GM21515 (cell line): ENCODE data around the gene PCNP.
"Not testable (repeated sequence)": the region's sequence is repeated elsewhere in the genome, so short reads cannot be mapped to it uniquely, and the experiment has no call there.

Experiments used
- ATAC-seq: cut with Tn5 transposase; IDR thresholded peaks from one replicate; pipeline ENCODE4 v1.9.1; 2021; ENCODE audit not compliant: unreplicated experiment

PCNP gene

GRCh38 chr3:101573449-101574387, at the start of gene PCNP:
PCNP (plus strand) TSS chr3:101574180; CDS start chr3:101574216, 36 bp downstream.
- ATAC-seq = peak; percentile 89

- no peak for ATAC-seq
Observed at GRCh38 chr3:101527441-101527840, 46.5 kb upstream of the PCNP start.

- no peak for ATAC-seq
Observed at GRCh38 chr3:101527906-101528305, 46.1 kb upstream of the PCNP start.

- ATAC-seq = no peak
Observed at GRCh38 chr3:101529816-101530685, 43.9 kb upstream of the PCNP start.

GRCh38 chr3:101530686-101531047, 43.3 kb upstream of the PCNP start:
- ATAC-seq = no peak

GRCh38 chr3:101531473-101532086, 42.4 kb upstream of the PCNP start:
- no peak for ATAC-seq

GRCh38 chr3:101532783-101533602, 41.0 kb upstream of the PCNP start:
- ATAC-seq = no peak

- no peak for ATAC-seq
Observed at GRCh38 chr3:101533603-101533968, 40.4 kb upstream of the PCNP start.

GRCh38 chr3:101535221-101535620, 38.8 kb upstream of the PCNP start:
- ATAC-seq = no peak

GRCh38 chr3:101536266-101536665, 37.7 kb upstream of the PCNP start:
- no peak for ATAC-seq

GRCh38 chr3:101536955-101537354, 37.0 kb upstream of the PCNP start:
- ATAC-seq = not testable (repeated sequence)

- no peak for ATAC-seq
Observed at GRCh38 chr3:101542957-101543356, 31.0 kb upstream of the PCNP start.

GRCh38 chr3:101544161-101544850, 29.7 kb upstream of the PCNP start:
- no peak for ATAC-seq

- ATAC-seq = no peak
Observed at GRCh38 chr3:101548527-101549105, 25.4 kb upstream of the PCNP start.

GRCh38 chr3:101549473-101549872, 24.5 kb upstream of the PCNP start:
- no peak for ATAC-seq

- ATAC-seq = not testable (repeated sequence)
Observed at GRCh38 chr3:101551359-101552081, 22.5 kb upstream of the PCNP start.

- ATAC-seq = not testable (repeated sequence)
Observed at GRCh38 chr3:101553381-101553780, 20.6 kb upstream of the PCNP start.

- ATAC-seq = no peak
Observed at GRCh38 chr3:101556064-101556463, 17.9 kb upstream of the PCNP start.
